Measurements from ENCODE around the gene UBN1.

DNA sequence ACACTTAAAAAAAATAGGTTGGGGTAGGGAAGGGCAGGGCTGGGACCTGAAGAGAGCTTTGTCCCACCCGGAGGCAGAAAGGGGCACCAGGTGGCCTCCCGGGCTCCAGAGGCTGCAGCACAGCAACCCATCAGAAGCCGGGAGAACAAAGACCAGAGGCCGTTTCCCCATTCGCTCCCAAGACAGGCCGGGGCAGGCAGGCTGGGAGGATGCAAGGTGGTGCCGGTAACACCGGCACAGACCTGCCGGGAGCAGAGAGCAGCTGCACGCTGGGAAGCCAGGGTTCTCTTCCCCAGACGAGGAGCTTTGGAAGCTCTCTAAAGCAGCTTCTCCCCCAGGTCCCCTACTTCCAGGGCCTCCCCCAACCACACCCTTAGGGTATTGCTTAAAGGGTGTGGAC is 84.1 kb downstream of the UBN1 start:
- TF ChIP-seq, protein P1, sequence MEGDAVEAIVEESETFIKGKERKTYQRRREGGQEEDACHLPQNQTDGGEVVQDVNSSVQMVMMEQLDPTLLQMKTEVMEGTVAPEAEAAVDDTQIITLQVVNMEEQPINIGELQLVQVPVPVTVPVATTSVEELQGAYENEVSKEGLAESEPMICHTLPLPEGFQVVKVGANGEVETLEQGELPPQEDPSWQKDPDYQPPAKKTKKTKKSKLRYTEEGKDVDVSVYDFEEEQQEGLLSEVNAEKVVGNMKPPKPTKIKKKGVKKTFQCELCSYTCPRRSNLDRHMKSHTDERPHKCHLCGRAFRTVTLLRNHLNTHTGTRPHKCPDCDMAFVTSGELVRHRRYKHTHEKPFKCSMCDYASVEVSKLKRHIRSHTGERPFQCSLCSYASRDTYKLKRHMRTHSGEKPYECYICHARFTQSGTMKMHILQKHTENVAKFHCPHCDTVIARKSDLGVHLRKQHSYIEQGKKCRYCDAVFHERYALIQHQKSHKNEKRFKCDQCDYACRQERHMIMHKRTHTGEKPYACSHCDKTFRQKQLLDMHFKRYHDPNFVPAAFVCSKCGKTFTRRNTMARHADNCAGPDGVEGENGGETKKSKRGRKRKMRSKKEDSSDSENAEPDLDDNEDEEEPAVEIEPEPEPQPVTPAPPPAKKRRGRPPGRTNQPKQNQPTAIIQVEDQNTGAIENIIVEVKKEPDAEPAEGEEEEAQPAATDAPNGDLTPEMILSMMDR (conservative IDR thresholded peaks at IDR 0.05; ENCODE audit: low read depth, low read length), result no peak
- no peak for TF ChIP-seq EZH2 (IDR thresholded peaks at IDR 0.05; ENCODE audit: borderline replicate concordance, low read depth, low read length, poor library complexity, severe bottlenecking)

Measured in A673 (cell line).